GM19025 (cell line): ENCODE measurements around the gene LGALS12.

ENCODE experiments used
- ATAC-seq: cut with Tn5 transposase; IDR thresholded peaks from one replicate; pipeline ENCODE4 v1.9.1; 2021; ENCODE audit warnings: mild to moderate bottlenecking, low read depth, moderate library complexity; ENCODE audit not compliant: unreplicated experiment

Gene LGALS12

GRCh38 chr11:63505857-63506528, at the start of gene LGALS12:
LGALS12 (plus strand) TSS chr11:63506084; CDS start chr11:63506459, 375 bp downstream.
- no peak for ATAC-seq

- ATAC-seq = no peak
Measured at GRCh38 chr11:63459586-63459985, 46.3 kb upstream of the LGALS12 start.

- no peak for ATAC-seq
Measured at GRCh38 chr11:63462137-63462536, 43.7 kb upstream of the LGALS12 start.

GRCh38 chr11:63470311-63470710, 35.6 kb upstream of the LGALS12 start:
- ATAC-seq = no peak

GRCh38 chr11:63472372-63472771, 33.5 kb upstream of the LGALS12 start:
- no peak for ATAC-seq

- no peak for ATAC-seq
Measured at GRCh38 chr11:63476618-63477017, 29.3 kb upstream of the LGALS12 start.

GRCh38 chr11:63478896-63479295, 27.0 kb upstream of the LGALS12 start:
- no peak for ATAC-seq

- ATAC-seq = no peak
Measured at GRCh38 chr11:63480039-63480438, 25.8 kb upstream of the LGALS12 start.

GRCh38 chr11:63485777-63486176, 20.1 kb upstream of the LGALS12 start:
- ATAC-seq = no peak

- ATAC-seq = no peak
Measured at GRCh38 chr11:63488789-63489188, 17.1 kb upstream of the LGALS12 start.

- ATAC-seq = no peak
Measured at GRCh38 chr11:63489879-63490278, 16.0 kb upstream of the LGALS12 start.

- no peak for ATAC-seq
Measured at GRCh38 chr11:63490551-63491239, 15.2 kb upstream of the LGALS12 start, which contains the start of gene PLAAT5. PLAAT5 (minus strand) TSS chr11:63491167; CDS start chr11:63491034, 133 bp downstream.

GRCh38 chr11:63491240-63491587, 14.7 kb upstream of the LGALS12 start:
- no peak for ATAC-seq

GRCh38 chr11:63491636-63492372, 14.1 kb upstream of the LGALS12 start:
- ATAC-seq = no peak

- ATAC-seq = no peak
Measured at GRCh38 chr11:63492441-63492840, 13.4 kb upstream of the LGALS12 start.

GRCh38 chr11:63493127-63493526, 12.8 kb upstream of the LGALS12 start:
- no peak for ATAC-seq

- ATAC-seq = no peak
Measured at GRCh38 chr11:63494975-63495374, 10.9 kb upstream of the LGALS12 start.

GRCh38 chr11:63499874-63500273, 6.0 kb upstream of the LGALS12 start:
- no peak for ATAC-seq

GRCh38 chr11:63501236-63501635, 4.6 kb upstream of the LGALS12 start:
- no peak for ATAC-seq

GRCh38 chr11:63502252-63502820, 3.5 kb upstream of the LGALS12 start:
- ATAC-seq = no peak

- ATAC-seq = no peak
Measured at GRCh38 chr11:63503492-63503891, 2.4 kb upstream of the LGALS12 start.
